PC-9 (cell line): Measurements from ENCODE around the gene DACH1.

Source experiments
- EZH2 ChIP-seq: fragments of 200-600 bp; sonication (generic); IDR thresholded peaks from 2 replicates; pipeline ENCODE4 v1.8.0; 2017; ENCODE audit warnings: antibody characterized with exemption, low read depth
- TF ChIP-seq, protein P1 (sequence below): fragments of 200-600 bp; sonication (generic); conservative IDR thresholded peaks from 2 replicates; pipeline ENCODE4 v1.6.1; 2017; ENCODE audit warnings: mixed run types, antibody characterized with exemption, mild to moderate bottlenecking, moderate library complexity

DNA sequence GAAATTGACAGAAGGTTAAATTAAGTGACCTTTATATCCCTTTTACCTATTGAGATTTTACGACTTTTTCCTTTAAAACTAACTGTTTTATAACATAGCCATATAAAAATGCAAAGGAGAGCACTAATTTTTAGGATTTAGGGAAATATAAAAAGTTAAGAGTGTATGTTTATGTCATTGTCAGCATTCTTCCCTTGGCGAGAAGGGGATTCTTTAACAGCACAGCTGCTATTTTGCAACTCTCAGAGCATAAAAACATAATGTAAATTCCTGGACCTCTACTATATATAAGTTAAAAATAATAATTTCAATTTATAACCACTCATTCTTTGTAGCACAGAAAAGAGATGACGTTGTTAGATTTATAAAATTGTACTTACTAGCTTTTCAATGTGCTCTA is 363.2 kb downstream of the DACH1 start:
- TF ChIP-seq, protein P1, sequence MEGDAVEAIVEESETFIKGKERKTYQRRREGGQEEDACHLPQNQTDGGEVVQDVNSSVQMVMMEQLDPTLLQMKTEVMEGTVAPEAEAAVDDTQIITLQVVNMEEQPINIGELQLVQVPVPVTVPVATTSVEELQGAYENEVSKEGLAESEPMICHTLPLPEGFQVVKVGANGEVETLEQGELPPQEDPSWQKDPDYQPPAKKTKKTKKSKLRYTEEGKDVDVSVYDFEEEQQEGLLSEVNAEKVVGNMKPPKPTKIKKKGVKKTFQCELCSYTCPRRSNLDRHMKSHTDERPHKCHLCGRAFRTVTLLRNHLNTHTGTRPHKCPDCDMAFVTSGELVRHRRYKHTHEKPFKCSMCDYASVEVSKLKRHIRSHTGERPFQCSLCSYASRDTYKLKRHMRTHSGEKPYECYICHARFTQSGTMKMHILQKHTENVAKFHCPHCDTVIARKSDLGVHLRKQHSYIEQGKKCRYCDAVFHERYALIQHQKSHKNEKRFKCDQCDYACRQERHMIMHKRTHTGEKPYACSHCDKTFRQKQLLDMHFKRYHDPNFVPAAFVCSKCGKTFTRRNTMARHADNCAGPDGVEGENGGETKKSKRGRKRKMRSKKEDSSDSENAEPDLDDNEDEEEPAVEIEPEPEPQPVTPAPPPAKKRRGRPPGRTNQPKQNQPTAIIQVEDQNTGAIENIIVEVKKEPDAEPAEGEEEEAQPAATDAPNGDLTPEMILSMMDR, result no peak
- no peak for TF ChIP-seq EZH2
